Effector memory CD4-positive, alpha-beta T cell (primary cell): Measurements from ENCODE around the gene CPNE8.

Experiments used
- DNase-seq, 3 donors: peaks; one replicate each; pipeline ENCODE4 v3.0.0-alpha.2; 2020
- H3K27ac ChIP-seq: 2 replicates; pipeline ENCODE4 v1.7.0; 2013; ENCODE audit warnings: mild to moderate bottlenecking, low read length, moderate library complexity; ENCODE audit not compliant: insufficient read depth, poor library complexity, severe bottlenecking
- H3K27me3 ChIP-seq: replicated peaks from 2 replicates; pipeline ENCODE4 v1.7.0; 2013; ENCODE audit warnings: mild to moderate bottlenecking, low read length; ENCODE audit not compliant: insufficient read depth, control insufficient read depth, poor library complexity, severe bottlenecking
- H3K36me3 ChIP-seq: 2 replicates; pipeline ENCODE4 v1.7.0; 2013; ENCODE audit warnings: mild to moderate bottlenecking, low read length, moderate library complexity; ENCODE audit not compliant: control insufficient read depth, insufficient read depth
- H3K4me1 ChIP-seq: 2 replicates; pipeline ENCODE4 v1.7.0; 2013; ENCODE audit warnings: low read length, mild to moderate bottlenecking; ENCODE audit not compliant: control insufficient read depth, insufficient read depth, poor library complexity, severe bottlenecking
- H3K4me3 ChIP-seq: 2 replicates; pipeline ENCODE4 v1.7.0; 2013; ENCODE audit warnings: low read length, low read depth, mild to moderate bottlenecking; ENCODE audit not compliant: insufficient read depth, poor library complexity, severe bottlenecking
- H3K9me3 ChIP-seq: 2 replicates; pipeline ENCODE4 v1.7.0; 2013; ENCODE audit warnings: mild to moderate bottlenecking, low read length, moderate library complexity; ENCODE audit not compliant: control insufficient read depth
- total RNA-seq, 3 donors: gene quantifications; one replicate each; lab custom pipeline; 2026; lab: John Stamatoyannopoulos, UW

CPNE8 gene
- 6.2 to 8.2 (median 6.2) reads per million in 3 donors for total RNA-seq

DNA sequence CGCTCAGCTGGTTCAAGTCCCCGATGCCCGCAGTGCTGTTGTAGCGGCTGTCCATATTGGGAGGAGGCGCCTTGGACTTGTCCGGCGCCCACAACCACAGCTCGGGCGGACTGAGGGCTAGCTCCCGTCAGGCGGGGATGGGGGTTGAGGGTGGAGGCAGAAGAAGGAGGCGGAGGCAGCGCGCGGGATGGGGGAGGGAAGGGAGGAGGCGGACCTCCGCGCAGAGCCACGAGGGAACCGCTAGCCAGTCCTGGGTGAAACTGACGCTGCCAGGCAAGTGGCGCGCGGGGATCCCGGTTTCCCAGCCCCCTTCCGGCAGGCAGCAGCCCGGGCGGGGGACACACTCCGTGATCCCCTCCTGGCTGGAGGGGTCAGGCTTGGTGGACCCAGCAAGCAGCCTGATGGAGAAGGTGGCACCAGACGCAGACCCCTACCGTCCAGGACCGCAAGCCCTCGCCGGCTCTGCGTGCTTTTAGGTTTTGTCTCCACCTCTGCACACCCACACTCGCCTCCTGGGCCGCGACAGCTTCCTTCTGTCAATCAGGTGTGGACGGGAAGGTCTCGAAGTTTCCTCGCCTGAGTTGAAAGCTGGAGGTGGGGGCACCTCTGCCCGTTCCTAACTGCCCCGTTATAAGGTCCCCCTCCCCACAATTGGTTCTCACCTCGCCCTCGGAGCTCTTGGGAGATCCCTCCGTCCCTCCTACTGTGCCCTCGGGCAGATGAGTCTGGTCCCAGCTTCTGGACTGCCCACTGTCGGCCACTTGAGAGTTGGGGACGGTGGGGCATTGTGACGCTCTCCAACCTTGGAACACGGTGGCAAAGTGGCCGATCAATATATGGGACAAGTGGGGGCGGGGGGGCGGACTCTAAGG, at the start of gene CPNE8:
CPNE8 (minus strand) TSS at position 112 of the 872 bp plus-strand sequence; CDS start at position 55, 57 bp downstream.
- peak within 1 kb of the TSS; percentile 84 for H3K4me3 ChIP-seq
- no peaks in the 10 kb centered on the region for H3K9me3 ChIP-seq
- peaks cover 2% of the 10 kb centered on the region for H3K4me1 ChIP-seq
- no peaks in the 10 kb centered on the region for H3K36me3 ChIP-seq
- peak within 1 kb of the TSS; percentile 46 for H3K27ac ChIP-seq
- peak; percentile 6 to 29 (median 12) for DNase-seq
- no peaks in the 10 kb centered on the region for H3K27me3 ChIP-seq

DNA sequence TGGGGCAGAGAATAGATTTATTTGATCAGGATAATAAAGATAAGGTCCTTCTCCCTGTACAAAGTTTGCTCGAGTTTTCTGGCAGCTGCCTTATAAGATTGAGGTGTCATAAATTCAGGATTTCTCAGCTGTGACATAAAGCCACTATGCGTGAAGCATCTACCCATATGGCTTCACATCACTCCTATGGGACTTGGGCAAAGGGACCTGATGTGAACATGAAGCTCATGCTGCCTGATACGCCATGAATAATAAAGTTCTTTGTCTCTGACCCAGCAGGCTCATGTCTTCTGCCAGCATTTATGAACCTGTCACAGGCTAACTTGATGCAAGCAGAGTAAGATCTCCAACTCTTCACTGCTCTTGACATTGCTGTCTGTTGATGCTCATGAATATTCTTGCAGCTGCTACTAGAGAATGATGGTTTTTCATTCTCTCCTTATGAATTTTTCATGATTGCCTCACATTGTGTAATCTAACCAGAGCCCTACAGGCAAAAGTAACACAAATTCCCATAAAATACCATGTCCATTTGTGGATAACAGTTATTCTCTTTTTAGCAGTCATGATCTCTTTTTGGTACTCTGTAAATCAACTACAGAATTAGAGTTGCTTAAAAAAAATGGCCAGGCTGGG, 49.0 kb upstream of the CPNE8 start:
- H3K9me3 ChIP-seq: no peaks in the 10 kb centered on the region

DNA sequence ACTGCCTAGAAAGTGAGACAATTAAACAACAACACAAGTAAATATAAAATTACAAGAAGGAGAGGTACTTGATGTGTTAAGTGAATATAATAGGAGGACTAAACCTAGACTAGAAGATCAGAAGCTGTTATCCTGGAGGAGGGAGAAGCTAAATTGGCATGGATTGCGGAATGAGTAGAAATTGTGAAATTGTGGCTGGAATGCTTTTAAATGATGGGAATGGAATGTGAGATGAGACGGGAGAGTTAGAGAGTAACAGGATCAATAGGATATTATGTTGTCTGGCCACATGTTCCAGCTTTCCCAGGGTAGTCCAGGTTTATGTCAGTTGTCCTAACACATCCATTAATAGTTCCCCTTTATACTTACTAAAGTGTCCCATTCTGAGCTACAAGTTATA, 44.0 kb upstream of the CPNE8 start:
- no peaks in the 10 kb centered on the region for H3K4me1 ChIP-seq
- H3K36me3 ChIP-seq: no peaks in the 10 kb centered on the region
- H3K9me3 ChIP-seq: no peaks in the 10 kb centered on the region
- no peak overlapping the region for H3K27ac ChIP-seq
- DNase-seq: no peak
- H3K4me3 ChIP-seq: no peak overlapping the region
- no peaks in the 10 kb centered on the region for H3K27me3 ChIP-seq

More for the DNA sequence above, 49.0 kb upstream of the CPNE8 start:
- DNase-seq: no peak
- no peaks in the 10 kb centered on the region for H3K36me3 ChIP-seq
- H3K4me1 ChIP-seq: no peaks in the 10 kb centered on the region
- no peak overlapping the region for H3K4me3 ChIP-seq
- H3K27ac ChIP-seq: no peak overlapping the region
- H3K27me3 ChIP-seq: no peaks in the 10 kb centered on the region

DNA sequence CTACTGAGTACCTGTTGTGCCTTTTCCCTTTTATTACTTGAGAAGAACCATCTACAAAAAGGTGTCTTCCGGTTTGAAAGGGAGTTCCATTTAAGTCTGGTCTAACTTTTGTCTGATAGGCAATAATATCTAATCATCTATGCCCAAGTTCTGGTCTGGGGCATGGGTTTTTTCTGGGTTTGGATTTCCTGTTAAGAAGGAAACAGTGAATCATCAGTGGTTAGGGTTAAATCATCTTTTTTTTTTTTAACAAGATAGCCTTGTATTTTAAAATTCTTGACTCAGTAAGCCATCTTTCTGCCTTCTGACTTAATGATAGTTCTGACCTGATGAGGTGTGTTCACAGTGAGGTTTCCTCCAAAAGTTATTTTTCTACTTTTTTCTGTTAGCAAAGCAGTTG, 29.3 kb upstream of the CPNE8 start:
- H3K4me1 ChIP-seq: no peaks in the 10 kb centered on the region
- no peaks in the 10 kb centered on the region for H3K27me3 ChIP-seq
- DNase-seq: no peak
- H3K27ac ChIP-seq: no peak overlapping the region
- no peak overlapping the region for H3K4me3 ChIP-seq
- no peaks in the 10 kb centered on the region for H3K36me3 ChIP-seq
- H3K9me3 ChIP-seq: no peaks in the 10 kb centered on the region

DNA sequence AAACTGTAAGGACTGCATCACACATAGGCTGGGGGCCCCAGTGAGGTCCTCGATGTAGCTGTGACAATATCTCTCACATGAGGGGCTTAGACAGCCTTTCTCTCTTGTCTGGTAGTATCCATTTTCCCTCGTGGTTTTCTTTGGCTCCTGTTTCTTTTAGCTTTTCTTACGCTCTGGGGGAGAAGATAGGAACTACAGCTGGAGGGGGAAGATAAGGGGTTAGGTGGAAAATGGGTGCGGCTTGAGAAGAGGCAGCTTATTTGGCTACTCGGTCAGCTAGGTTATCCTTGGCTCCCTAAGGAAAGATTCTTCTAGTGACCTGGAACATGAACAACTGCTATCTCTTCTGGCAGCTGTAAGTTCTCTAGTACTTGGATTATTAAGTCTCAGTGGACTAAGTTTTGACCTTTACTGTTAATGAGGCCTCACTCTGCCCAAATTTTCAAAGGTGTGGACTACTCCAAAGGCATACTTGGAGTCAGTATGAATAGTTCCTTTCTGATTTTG, 28.7 kb upstream of the CPNE8 start:
- no peak for DNase-seq
- no peaks in the 10 kb centered on the region for H3K27me3 ChIP-seq
- H3K4me3 ChIP-seq: no peak overlapping the region
- H3K36me3 ChIP-seq: no peaks in the 10 kb centered on the region
- no peaks in the 10 kb centered on the region for H3K4me1 ChIP-seq
- no peak overlapping the region for H3K27ac ChIP-seq
- H3K9me3 ChIP-seq: no peaks in the 10 kb centered on the region

- no peak overlapping the region for H3K27ac ChIP-seq
- no peaks in the 10 kb centered on the region for H3K27me3 ChIP-seq
- H3K9me3 ChIP-seq: no peaks in the 10 kb centered on the region
- H3K4me3 ChIP-seq: no peak overlapping the region
- no peaks in the 10 kb centered on the region for H3K36me3 ChIP-seq
- H3K4me1 ChIP-seq: no peaks in the 10 kb centered on the region
- no peak for DNase-seq
Measured at GRCh38 chr12:38932320-38932719, 26.9 kb upstream of the CPNE8 start.

DNA sequence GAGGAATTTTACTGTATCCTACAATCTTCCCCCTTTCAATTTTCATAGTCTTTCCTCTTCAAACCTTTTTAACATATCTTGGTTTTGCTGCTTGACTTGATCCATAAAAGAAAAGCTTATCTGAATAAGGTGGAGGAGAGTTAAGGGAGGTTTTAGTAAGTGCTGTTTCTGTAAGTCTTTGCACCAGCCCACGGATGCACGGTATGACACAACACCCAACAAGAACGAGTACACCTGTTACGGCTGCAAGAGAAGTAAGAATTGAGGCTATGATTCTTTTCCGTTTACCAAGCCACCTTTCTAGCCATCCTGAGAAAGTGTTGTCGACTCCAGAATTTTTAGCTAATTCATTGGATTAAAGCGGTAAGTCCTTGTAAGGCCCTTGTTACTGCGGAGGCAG, 26.1 kb upstream of the CPNE8 start:
- Histone ChIP-seq H3K4me1 (no peaks in the 10 kb centered on the region), H3K27ac (no peak overlapping the region), H3K9me3 (no peaks in the 10 kb centered on the region), H3K4me3 (no peak overlapping the region), H3K27me3 (no peaks in the 10 kb centered on the region), H3K36me3 (no peaks in the 10 kb centered on the region)
- DNase-seq: no peak

DNA sequence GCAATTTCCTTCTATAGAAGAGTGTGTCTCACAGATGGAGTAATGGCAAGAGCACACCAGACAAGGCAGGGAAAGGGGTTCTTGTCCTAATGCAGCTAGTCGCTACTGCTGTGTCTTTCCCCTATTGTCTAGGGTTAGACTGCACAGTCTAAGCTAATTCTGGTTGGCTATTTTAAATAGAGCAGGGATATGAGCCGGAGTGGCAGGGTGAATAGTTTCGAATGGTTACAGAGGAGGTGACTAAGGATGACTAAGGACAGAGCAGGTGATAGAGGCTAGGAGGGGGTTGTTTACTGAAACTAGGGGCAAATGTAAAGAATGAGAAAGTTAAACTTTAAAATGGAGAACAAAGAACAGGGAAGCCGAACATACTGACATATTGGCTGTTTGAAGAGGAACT, 25.6 kb upstream of the CPNE8 start:
- no peak overlapping the region for H3K27ac ChIP-seq
- no peak for DNase-seq
- H3K4me1 ChIP-seq: no peaks in the 10 kb centered on the region
- no peaks in the 10 kb centered on the region for H3K9me3 ChIP-seq
- H3K27me3 ChIP-seq: no peaks in the 10 kb centered on the region
- H3K36me3 ChIP-seq: no peaks in the 10 kb centered on the region
- no peak overlapping the region for H3K4me3 ChIP-seq

GRCh38 chr12:38926501-38926900, 21.1 kb upstream of the CPNE8 start:
- H3K27ac ChIP-seq: no peak overlapping the region
- no peaks in the 10 kb centered on the region for H3K27me3 ChIP-seq
- H3K9me3 ChIP-seq: no peaks in the 10 kb centered on the region
- no peak for DNase-seq
- H3K36me3 ChIP-seq: no peaks in the 10 kb centered on the region
- no peak overlapping the region for H3K4me3 ChIP-seq
- H3K4me1 ChIP-seq: no peaks in the 10 kb centered on the region
